Activated B cell treated with CpG ODN at 0.5 μM for 24 hours (primary cell): ENCODE data around the gene KCNAB3. TPM values are rescaled to one million over a fixed set of nuclear protein-coding genes. Genes with fewer than 3 reads are reported as not detected.

Experiments used
- ATAC-seq: fragments of 200-7000 bp; cut with Tn5 transposase; one replicate; pipeline ENCODE4 v1.10.0; 2021; ENCODE audit warnings: low read depth, mild to moderate bottlenecking, moderate library complexity
- CTCF ChIA-PET: fragments of 350-600 bp; sonication (Branson Sonifier 250); formaldehyde crosslinking; loops from one replicate; lab custom pipeline; 2021; ENCODE audit warnings: antibody characterized with exemption; lab: Charles Lee
- POLR2A ChIA-PET: fragments of 350-600 bp; sonication (Branson Sonifier 250); formaldehyde crosslinking; loops from one replicate; lab custom pipeline; 2021; ENCODE audit warnings: antibody characterized with exemption; lab: Charles Lee
- DNase-seq: peaks from one replicate; pipeline ENCODE4 v3.0.0; 2022
- H3K27ac Mint-ChIP-seq: one replicate; pipeline ENCODE4 v1.8.0; 2020; ENCODE audit warnings: mixed read lengths
- H3K27me3 Mint-ChIP-seq: one replicate; pipeline ENCODE4 v1.8.0; 2021; ENCODE audit warnings: mixed read lengths
- H3K36me3 Mint-ChIP-seq: one replicate; pipeline ENCODE4 v1.8.0; 2021; ENCODE audit warnings: low read depth, mixed read lengths
- H3K4me1 Mint-ChIP-seq: one replicate; pipeline ENCODE4 v1.8.0; 2021; ENCODE audit warnings: mixed read lengths
- H3K4me3 Mint-ChIP-seq: one replicate; pipeline ENCODE4 v1.8.0; 2020; ENCODE audit warnings: mild to moderate bottlenecking, mixed read lengths
- H3K9me3 Mint-ChIP-seq: one replicate; pipeline ENCODE4 v1.8.0; 2020; ENCODE audit warnings: mixed read lengths
- intact Hi-C: fragments of 100-400 bp; cut with micrococcal nuclease; formaldehyde crosslinking; loops from one replicate; pipeline ENCODE4 v1.15.1; 2024
- total RNA-seq: library from RNA; stranded (reverse); gene quantifications from 2 replicates; pipeline ENCODE4 v1.2.3, GENCODE V29; 2022
- TF ChIP-seq, protein P1 (sequence below): fragments of 200-600 bp; IDR thresholded peaks from one replicate; pipeline ENCODE4 v1.8.0; 2022; ENCODE audit warnings: antibody characterized with exemption, mild to moderate bottlenecking

The KCNAB3 gene
- total RNA-seq, 1 donor from 2014 or later = 12.9 TPM

DNA sequence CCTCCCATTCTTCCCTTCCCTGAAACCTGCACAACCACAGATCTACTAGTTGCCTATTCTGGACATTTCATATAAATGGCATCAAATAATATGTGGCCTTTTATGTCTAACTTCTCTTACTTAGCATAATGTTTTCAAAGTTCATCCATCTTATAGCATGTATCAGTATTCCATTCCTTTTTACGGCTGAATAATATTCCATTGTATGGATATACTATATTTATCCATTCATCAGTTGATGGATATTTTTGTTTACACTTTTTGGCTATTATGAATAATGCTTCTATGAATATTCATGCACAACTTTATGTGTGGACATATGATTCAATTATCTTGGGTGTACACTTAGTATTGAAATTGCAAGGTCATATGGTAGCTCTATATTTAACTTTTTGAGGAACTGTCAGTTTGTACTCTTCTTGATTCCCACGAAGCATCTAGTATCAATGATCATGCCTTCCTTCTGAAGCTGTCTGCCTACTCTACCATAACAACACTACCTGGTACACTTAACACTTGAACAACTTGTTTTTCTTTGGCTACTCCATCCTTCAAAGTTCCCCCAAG, 53.8 kb downstream of the KCNAB3 start:
- intact Hi-C loops = no loop called here
- Mint-ChIP-seq H3K27me3 (no peaks in the 10 kb centered on the region), H3K9me3 (no peaks in the 10 kb centered on the region), H3K36me3 (peaks cover 17% of the 10 kb centered on the region), H3K27ac (no peak overlapping the region), H3K4me3 (no peak overlapping the region), H3K4me1 (peaks cover 8% of the 10 kb centered on the region)
- ChIA-PET POLR2A (interaction anchor here (0.5 kb wide), 1 partner anchor 75 kb away, joined by 6 read pairs; no protein-coding TSS in a partner anchor), CTCF (interaction anchor here (1.4 kb wide), 1 partner anchor 14 kb away, joined by 5 read pairs; no protein-coding TSS in a partner anchor)
- no peak for DNase-seq
- TF ChIP-seq, protein P1, sequence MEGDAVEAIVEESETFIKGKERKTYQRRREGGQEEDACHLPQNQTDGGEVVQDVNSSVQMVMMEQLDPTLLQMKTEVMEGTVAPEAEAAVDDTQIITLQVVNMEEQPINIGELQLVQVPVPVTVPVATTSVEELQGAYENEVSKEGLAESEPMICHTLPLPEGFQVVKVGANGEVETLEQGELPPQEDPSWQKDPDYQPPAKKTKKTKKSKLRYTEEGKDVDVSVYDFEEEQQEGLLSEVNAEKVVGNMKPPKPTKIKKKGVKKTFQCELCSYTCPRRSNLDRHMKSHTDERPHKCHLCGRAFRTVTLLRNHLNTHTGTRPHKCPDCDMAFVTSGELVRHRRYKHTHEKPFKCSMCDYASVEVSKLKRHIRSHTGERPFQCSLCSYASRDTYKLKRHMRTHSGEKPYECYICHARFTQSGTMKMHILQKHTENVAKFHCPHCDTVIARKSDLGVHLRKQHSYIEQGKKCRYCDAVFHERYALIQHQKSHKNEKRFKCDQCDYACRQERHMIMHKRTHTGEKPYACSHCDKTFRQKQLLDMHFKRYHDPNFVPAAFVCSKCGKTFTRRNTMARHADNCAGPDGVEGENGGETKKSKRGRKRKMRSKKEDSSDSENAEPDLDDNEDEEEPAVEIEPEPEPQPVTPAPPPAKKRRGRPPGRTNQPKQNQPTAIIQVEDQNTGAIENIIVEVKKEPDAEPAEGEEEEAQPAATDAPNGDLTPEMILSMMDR = no peak
- no peak for ATAC-seq

DNA sequence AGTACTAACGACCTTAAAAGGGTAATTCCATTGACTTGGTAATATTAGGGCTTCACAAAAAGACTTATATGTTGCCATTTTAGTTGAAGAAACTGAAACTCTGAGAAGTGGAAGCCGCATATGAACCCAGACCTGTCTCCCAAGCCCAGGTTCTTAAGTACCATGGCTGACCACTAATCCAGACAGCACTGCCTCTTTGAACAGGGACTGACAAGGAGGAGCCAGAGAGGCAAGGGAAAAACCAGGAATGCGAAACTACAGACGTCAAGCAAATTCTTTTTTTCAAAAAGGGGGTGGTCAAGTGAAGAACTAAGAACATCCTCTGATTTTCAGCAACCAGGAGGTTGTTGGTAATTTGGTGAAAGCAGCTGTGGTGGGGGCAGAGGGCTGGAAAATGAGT, 56.6 kb downstream of the KCNAB3 start:
- ATAC-seq (no peak), DNase-seq (no peak)
- ChIA-PET CTCF (no interaction called here), POLR2A (interaction anchor here (0.8 kb wide), 1 partner anchor 11 kb away, joined by 3 read pairs; no protein-coding TSS in a partner anchor)
- Mint-ChIP-seq H3K27me3 (no peaks in the 10 kb centered on the region), H3K4me1 (peaks cover 10% of the 10 kb centered on the region), H3K9me3 (no peaks in the 10 kb centered on the region), H3K4me3 (no peak overlapping the region), H3K36me3 (peaks cover 12% of the 10 kb centered on the region), H3K27ac (no peak overlapping the region)
- intact Hi-C loops = no loop called here
- TF ChIP-seq, protein P1 = no peak

Other genes with a start within 250 kb of the KCNAB3 start
- 217 and 220 TPM in 2 replicates for gene TP53, start 242.4 kb downstream of the KCNAB3 start, total RNA-seq
- gene WRAP53, start 241.4 kb downstream of the KCNAB3 start, total RNA-seq = 17.1 and 17.6 TPM in 2 replicates
- gene EFNB3, start 224.7 kb downstream of the KCNAB3 start, total RNA-seq = not detected in 2 replicates
- gene DNAH2, start 212.1 kb downstream of the KCNAB3 start, total RNA-seq = not detected in 2 replicates
- 70.8 and 72.5 TPM in 2 replicates for gene KDM6B, start 95.6 kb downstream of the KCNAB3 start, total RNA-seq
- 3.2 and 7.1 TPM in 2 replicates for gene TMEM88, start 74.8 kb downstream of the KCNAB3 start, total RNA-seq
- 36.0 and 47.9 TPM in 2 replicates for gene NAA38, start 72.3 kb downstream of the KCNAB3 start, total RNA-seq
- gene CYB5D1, start 71.9 kb downstream of the KCNAB3 start, total RNA-seq = 5.4 and 6.1 TPM in 2 replicates
- 103 and 109 TPM in 2 replicates for gene CHD3, start 41.1 kb downstream of the KCNAB3 start, total RNA-seq
- gene RNF227, start 13.6 kb downstream of the KCNAB3 start, total RNA-seq = 2.5 and 2.8 TPM in 2 replicates
- gene TRAPPC1, start 2.1 kb upstream of the KCNAB3 start, total RNA-seq = 129 and 167 TPM in 2 replicates
- 23.0 and 24.6 TPM in 2 replicates for gene CNTROB, start 2.4 kb upstream of the KCNAB3 start, total RNA-seq
- not detected in 2 replicates for gene GUCY2D, start 72.8 kb upstream of the KCNAB3 start, total RNA-seq
- gene ALOX15B, start 109.2 kb upstream of the KCNAB3 start, total RNA-seq = not detected in 2 replicates
- 1.4 and 1.5 TPM in 2 replicates for gene ALOX12B, start 157.9 kb upstream of the KCNAB3 start, total RNA-seq
- gene ALOXE3, start 188.7 kb upstream of the KCNAB3 start, total RNA-seq = not detected in 2 replicates
- 0.12 and 0.49 TPM in 2 replicates for gene HES7, start 194.2 kb upstream of the KCNAB3 start, total RNA-seq
- 40.7 and 45.0 TPM in 2 replicates for gene PER1, start 222.5 kb upstream of the KCNAB3 start, total RNA-seq
- gene VAMP2, start 233.1 kb upstream of the KCNAB3 start, total RNA-seq = 82.0 and 97.7 TPM in 2 replicates
- gene TMEM107, start 246.5 kb upstream of the KCNAB3 start, total RNA-seq = 17.3 and 20.9 TPM in 2 replicates